Measurements from ENCODE around the gene SLC25A36.
"Not testable (repeated sequence)": the region's sequence is repeated elsewhere in the genome, so short reads cannot be mapped to it uniquely, and the experiment has no call there.

SLC25A36 gene

GRCh38 chr3:140931801-140932200, 9.8 kb upstream of the SLC25A36 start:
- Histone ChIP-seq H2AFZ (ENCODE audit: low read depth, low read length, severe bottlenecking) (no peak overlapping the region), H3K79me2 (ENCODE audit: insufficient read depth, low read length) (no peaks in the 10 kb centered on the region), H3K27me3 (ENCODE audit: low read length) (no peaks in the 10 kb centered on the region), H3F3A (ENCODE audit: insufficient read depth) (no peaks in the 10 kb centered on the region), H3K4me3 (ENCODE audit: insufficient read depth, low read length, poor library complexity, severe bottlenecking) (no peak overlapping the region), H3K9me2 (replicated peaks; ENCODE audit: insufficient read depth, low read length) (no peaks in the 10 kb centered on the region), H3K9me3 (ENCODE audit: insufficient read depth, low read length) (no peaks in the 10 kb centered on the region), H3K36me3 (ENCODE audit: low read length) (no peaks in the 10 kb centered on the region), H3K4me2 (ENCODE audit: low read depth, low read length, poor library complexity, severe bottlenecking) (no peak overlapping the region), H3K27ac (ENCODE audit: low read depth, low read length) (no peak overlapping the region), H3K9ac (ENCODE audit: low read length) (no peak overlapping the region), H4K20me1 (ENCODE audit: low read depth, low read length) (no peaks in the 10 kb centered on the region)
- no peak for TF ChIP-seq EZH2phosphoT487 (conservative IDR thresholded peaks at IDR 0.05; ENCODE audit: low read length)
- no peak for TF ChIP-seq CTCF (IDR thresholded peaks at IDR 0.05; ENCODE audit: insufficient read depth, low read length, poor library complexity, severe bottlenecking)

- Histone ChIP-seq H3K4me3 (ENCODE audit: insufficient read depth, low read length, poor library complexity, severe bottlenecking) (no peak overlapping the region), H3K9me2 (replicated peaks; ENCODE audit: insufficient read depth, low read length) (no peaks in the 10 kb centered on the region), H3K27me3 (ENCODE audit: low read length) (no peaks in the 10 kb centered on the region), H3K27ac (ENCODE audit: low read depth, low read length) (no peak overlapping the region), H3K79me2 (ENCODE audit: insufficient read depth, low read length) (no peaks in the 10 kb centered on the region), H2AFZ (ENCODE audit: low read depth, low read length, severe bottlenecking) (no peak overlapping the region), H3K36me3 (ENCODE audit: low read length) (no peaks in the 10 kb centered on the region), H3F3A (ENCODE audit: insufficient read depth) (no peaks in the 10 kb centered on the region), H3K4me2 (ENCODE audit: low read depth, low read length, poor library complexity, severe bottlenecking) (no peak overlapping the region), H3K9ac (ENCODE audit: low read length) (no peak overlapping the region), H4K20me1 (ENCODE audit: low read depth, low read length) (no peaks in the 10 kb centered on the region), H3K9me3 (ENCODE audit: insufficient read depth, low read length) (no peaks in the 10 kb centered on the region)
- TF ChIP-seq EZH2phosphoT487 (conservative IDR thresholded peaks at IDR 0.05; ENCODE audit: low read length), result no peak
- TF ChIP-seq CTCF (IDR thresholded peaks at IDR 0.05; ENCODE audit: insufficient read depth, low read length, poor library complexity, severe bottlenecking), result no peak
Observed at GRCh38 chr3:140933109-140933508, 8.5 kb upstream of the SLC25A36 start.

GRCh38 chr3:140933552-140933951, 8.1 kb upstream of the SLC25A36 start:
- H3K36me3 ChIP-seq (ENCODE audit: low read length), result no peaks in the 10 kb centered on the region
- no peak overlapping the region for H3K4me3 ChIP-seq (ENCODE audit: insufficient read depth, low read length, poor library complexity, severe bottlenecking)
- no peak overlapping the region for H3K9ac ChIP-seq (ENCODE audit: low read length)
- no peaks in the 10 kb centered on the region for H3K27me3 ChIP-seq (ENCODE audit: low read length)
- no peaks in the 10 kb centered on the region for H4K20me1 ChIP-seq (ENCODE audit: low read depth, low read length)
- H3F3A ChIP-seq (ENCODE audit: insufficient read depth), result no peaks in the 10 kb centered on the region
- H3K27ac ChIP-seq (ENCODE audit: low read depth, low read length), result no peak overlapping the region
- H3K79me2 ChIP-seq (ENCODE audit: insufficient read depth, low read length), result no peaks in the 10 kb centered on the region
- H3K9me2 ChIP-seq (replicated peaks; ENCODE audit: insufficient read depth, low read length), result no peaks in the 10 kb centered on the region
- TF ChIP-seq EZH2phosphoT487 (conservative IDR thresholded peaks at IDR 0.05; ENCODE audit: low read length), result no peak
- no peak for TF ChIP-seq CTCF (IDR thresholded peaks at IDR 0.05; ENCODE audit: insufficient read depth, low read length, poor library complexity, severe bottlenecking)
- no peak overlapping the region for H2AFZ ChIP-seq (ENCODE audit: low read depth, low read length, severe bottlenecking)
- no peak overlapping the region for H3K4me2 ChIP-seq (ENCODE audit: low read depth, low read length, poor library complexity, severe bottlenecking)
- no peaks in the 10 kb centered on the region for H3K9me3 ChIP-seq (ENCODE audit: insufficient read depth, low read length)

GRCh38 chr3:140939305-140939704, 2.3 kb upstream of the SLC25A36 start:
- H4K20me1 ChIP-seq (ENCODE audit: low read depth, low read length); H3K27me3 ChIP-seq (ENCODE audit: low read length); H3F3A ChIP-seq (ENCODE audit: insufficient read depth); H3K9me3 ChIP-seq (ENCODE audit: insufficient read depth, low read length); H3K9me2 ChIP-seq (replicated peaks; ENCODE audit: insufficient read depth, low read length); H3K36me3 ChIP-seq (ENCODE audit: low read length); H3K27ac ChIP-seq (ENCODE audit: low read depth, low read length); H3K4me2 ChIP-seq (ENCODE audit: low read depth, low read length, poor library complexity, severe bottlenecking); H2AFZ ChIP-seq (ENCODE audit: low read depth, low read length, severe bottlenecking); H3K9ac ChIP-seq (ENCODE audit: low read length); H3K4me3 ChIP-seq (ENCODE audit: insufficient read depth, low read length, poor library complexity, severe bottlenecking): not testable (repeated sequence)
- peaks cover 21% of the 10 kb centered on the region for H3K79me2 ChIP-seq (ENCODE audit: insufficient read depth, low read length)
